ENCODE measurements around the gene HOXB2. TPM values are rescaled to one million over a fixed set of nuclear protein-coding genes. Genes with fewer than 3 reads are reported as not detected.

Gene HOXB2
- total RNA-seq, 2 donors from 2014 or later = 4.1 to 9.5 TPM

GRCh38 chr17:48548523-48549280 lies 3.8 kb upstream of the HOXB2 start:
- Histone ChIP-seq H3K27ac (no peak overlapping the region), H3K9me3 (no peaks in the 10 kb centered on the region), H3K27me3 (replicated peaks; ENCODE audit: insufficient read depth) (no peaks in the 10 kb centered on the region), H3K36me3 (no peaks in the 10 kb centered on the region), H3K4me3 (no peak overlapping the region), H3K4me1 (replicated peaks) (no peaks in the 10 kb centered on the region)
- TF ChIP-seq POLR2A (IDR thresholded peaks at IDR 0.05) = no peak
- TF ChIP-seq POLR2AphosphoS5 (IDR thresholded peaks at IDR 0.05) = no peak
- TF ChIP-seq, protein P1, sequence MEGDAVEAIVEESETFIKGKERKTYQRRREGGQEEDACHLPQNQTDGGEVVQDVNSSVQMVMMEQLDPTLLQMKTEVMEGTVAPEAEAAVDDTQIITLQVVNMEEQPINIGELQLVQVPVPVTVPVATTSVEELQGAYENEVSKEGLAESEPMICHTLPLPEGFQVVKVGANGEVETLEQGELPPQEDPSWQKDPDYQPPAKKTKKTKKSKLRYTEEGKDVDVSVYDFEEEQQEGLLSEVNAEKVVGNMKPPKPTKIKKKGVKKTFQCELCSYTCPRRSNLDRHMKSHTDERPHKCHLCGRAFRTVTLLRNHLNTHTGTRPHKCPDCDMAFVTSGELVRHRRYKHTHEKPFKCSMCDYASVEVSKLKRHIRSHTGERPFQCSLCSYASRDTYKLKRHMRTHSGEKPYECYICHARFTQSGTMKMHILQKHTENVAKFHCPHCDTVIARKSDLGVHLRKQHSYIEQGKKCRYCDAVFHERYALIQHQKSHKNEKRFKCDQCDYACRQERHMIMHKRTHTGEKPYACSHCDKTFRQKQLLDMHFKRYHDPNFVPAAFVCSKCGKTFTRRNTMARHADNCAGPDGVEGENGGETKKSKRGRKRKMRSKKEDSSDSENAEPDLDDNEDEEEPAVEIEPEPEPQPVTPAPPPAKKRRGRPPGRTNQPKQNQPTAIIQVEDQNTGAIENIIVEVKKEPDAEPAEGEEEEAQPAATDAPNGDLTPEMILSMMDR (IDR thresholded peaks at IDR 0.05) = no peak
- intact Hi-C loops (cut with DNase I) = no loop called here
- 84% methylated on average over 6 of the region's 6 CpGs for WGBS
- DNase-seq (ENCODE audit: low spot score) = no peak

DNA sequence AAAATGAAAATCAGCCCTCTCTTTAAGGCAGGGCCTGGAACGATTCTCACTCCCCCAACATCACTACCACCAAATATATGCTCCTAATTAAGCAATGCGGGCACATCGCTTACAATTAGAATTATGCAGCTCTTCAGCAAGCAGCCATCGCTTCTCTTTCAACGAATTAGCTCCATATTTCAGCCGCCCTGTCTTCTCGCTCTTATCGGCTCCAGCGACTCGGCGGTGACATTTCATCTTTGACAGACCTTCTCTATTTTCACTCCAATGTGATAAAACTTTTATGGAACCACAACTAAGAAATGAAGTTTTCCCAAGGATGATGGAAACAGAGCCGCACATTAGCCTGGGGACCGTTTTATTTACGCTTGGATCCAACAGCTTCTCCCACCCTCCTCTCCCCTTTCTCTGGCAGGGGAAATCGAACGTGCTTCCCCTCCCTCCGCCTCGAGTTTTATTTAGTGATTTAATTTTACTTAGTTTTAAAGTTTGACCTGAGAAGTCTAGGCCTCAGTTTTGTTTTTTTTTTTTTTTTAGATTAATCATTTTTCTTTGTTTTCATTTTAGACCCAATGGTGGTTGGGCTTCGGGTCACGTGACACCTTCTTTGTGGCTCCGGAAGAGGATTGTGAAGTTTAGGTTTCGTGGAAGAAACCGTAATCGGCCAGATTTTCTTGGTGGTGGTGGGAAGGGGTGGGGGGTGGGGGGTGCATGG lies 3.1 kb upstream of the HOXB2 start:
- Histone ChIP-seq H3K27me3 (replicated peaks; ENCODE audit: insufficient read depth) (no peaks in the 10 kb centered on the region), H3K4me1 (replicated peaks) (no peaks in the 10 kb centered on the region), H3K27ac (peak overlapping the region; percentile 35 to 67), H3K9me3 (no peaks in the 10 kb centered on the region), H3K4me3 (no peak overlapping the region), H3K36me3 (no peaks in the 10 kb centered on the region)
- TF ChIP-seq, protein P1 (IDR thresholded peaks at IDR 0.05) = no peak
- TF ChIP-seq POLR2A (IDR thresholded peaks at IDR 0.05) (no peak), POLR2AphosphoS5 (IDR thresholded peaks at IDR 0.05) (no peak)
- intact Hi-C loops (cut with DNase I) = no loop called here
- WGBS = 63% methylated on average over 24 of the region's 24 CpGs
- DNase-seq (ENCODE audit: low spot score) = no peak

DNA sequence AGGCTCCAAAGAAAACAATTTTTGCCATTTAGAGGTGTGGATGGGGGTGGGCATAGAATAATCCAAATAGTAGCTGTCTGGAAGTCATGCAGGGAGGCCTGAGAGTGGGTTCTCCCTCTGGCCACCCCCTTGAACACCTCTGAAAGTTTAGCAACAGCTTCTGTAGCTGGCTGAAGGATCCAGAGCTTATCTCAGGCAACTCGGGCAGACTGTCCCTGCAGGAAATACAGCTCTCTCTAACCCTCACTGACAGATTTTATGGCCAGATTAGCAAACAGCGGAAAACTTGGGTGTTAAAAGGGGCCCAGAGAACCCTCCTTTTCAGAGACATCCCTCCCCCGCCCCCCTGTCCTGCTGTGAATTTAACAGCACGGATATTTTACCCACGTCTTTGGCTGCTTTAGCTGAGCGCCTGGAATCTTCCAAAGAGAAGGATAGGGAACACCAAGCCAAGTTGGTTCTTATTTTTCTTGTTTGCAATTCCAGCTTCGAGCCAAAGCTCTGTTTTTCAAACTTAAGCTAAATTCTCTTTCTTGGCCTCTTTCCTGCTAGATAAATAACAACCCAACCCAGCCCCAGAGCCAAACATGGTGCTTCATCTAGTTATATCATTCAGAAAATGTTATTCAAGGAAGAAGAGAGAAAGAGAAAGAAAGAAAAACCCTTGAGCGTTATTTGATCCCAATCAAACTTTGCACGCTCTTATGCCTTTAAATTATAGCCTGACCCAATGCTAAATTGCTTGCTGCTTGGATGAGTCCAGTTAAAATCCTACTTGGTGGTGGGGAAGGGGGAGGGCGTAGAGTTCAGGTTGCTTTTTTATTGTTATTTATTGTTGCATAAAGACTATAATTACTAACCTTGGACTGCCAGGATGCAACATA lies 2.3 kb upstream of the HOXB2 start:
- Histone ChIP-seq H3K4me3 (peak overlapping the region in 1 of 2 donors; percentile 1), H3K4me1 (replicated peaks) (no peaks in the 10 kb centered on the region), H3K36me3 (no peaks in the 10 kb centered on the region), H3K27me3 (replicated peaks; ENCODE audit: insufficient read depth) (no peaks in the 10 kb centered on the region), H3K9me3 (no peaks in the 10 kb centered on the region), H3K27ac (peak overlapping the region; percentile 35 to 67)
- 9% methylated on average over 10 of the region's 10 CpGs for WGBS
- no peak for DNase-seq (ENCODE audit: low spot score)
- intact Hi-C loops (cut with DNase I) = no loop called here
- TF ChIP-seq POLR2A (IDR thresholded peaks at IDR 0.05) (no peak), POLR2AphosphoS5 (IDR thresholded peaks at IDR 0.05) (peak; percentile 30)
- TF ChIP-seq, protein P1 (IDR thresholded peaks at IDR 0.05) = no peak

- no peaks in the 10 kb centered on the region for H3K9me3 ChIP-seq
- no peaks in the 10 kb centered on the region for H3K4me1 ChIP-seq (replicated peaks)
- H3K27ac ChIP-seq = peak overlapping the region; percentile 35 to 67
- DNase-seq (ENCODE audit: low spot score) = no peak
- intact Hi-C loops (cut with DNase I) = no loop called here
- no peaks in the 10 kb centered on the region for H3K27me3 ChIP-seq (replicated peaks; ENCODE audit: insufficient read depth)
- 54% methylated on average over 10 of the region's 10 CpGs for WGBS
- H3K36me3 ChIP-seq = no peaks in the 10 kb centered on the region
- no peak overlapping the region for H3K4me3 ChIP-seq
- no peak for TF ChIP-seq POLR2AphosphoS5 (IDR thresholded peaks at IDR 0.05)
- no peak for TF ChIP-seq POLR2A (IDR thresholded peaks at IDR 0.05)
- TF ChIP-seq, protein P1 (IDR thresholded peaks at IDR 0.05) = no peak
These were observed 1.4 kb upstream of the HOXB2 start for GRCh38 chr17:48546137-48546923.

Data from prostate gland (tissue), 2 donors.